Pulmonary artery endothelial cell (primary cell): ENCODE data around the gene ADAMTSL2. TPM values are rescaled to one million over a fixed set of nuclear protein-coding genes. Genes with fewer than 3 reads are reported as not detected.

Experiments
- DNase-seq: peaks from one replicate; pipeline ENCODE4 v3.0.0-alpha.2; 2011; ENCODE audit warnings: low read depth, low spot score
- total RNA-seq: library from RNA; depleted of rRNA; stranded (reverse); fragments of >200 nt; gene quantifications from 2 replicates; pipeline ENCODE4 v1.2.3, GENCODE V29; 2014

The ADAMTSL2 gene
- total RNA-seq, 1 donor from 2014 or later, result not detected

DNA sequence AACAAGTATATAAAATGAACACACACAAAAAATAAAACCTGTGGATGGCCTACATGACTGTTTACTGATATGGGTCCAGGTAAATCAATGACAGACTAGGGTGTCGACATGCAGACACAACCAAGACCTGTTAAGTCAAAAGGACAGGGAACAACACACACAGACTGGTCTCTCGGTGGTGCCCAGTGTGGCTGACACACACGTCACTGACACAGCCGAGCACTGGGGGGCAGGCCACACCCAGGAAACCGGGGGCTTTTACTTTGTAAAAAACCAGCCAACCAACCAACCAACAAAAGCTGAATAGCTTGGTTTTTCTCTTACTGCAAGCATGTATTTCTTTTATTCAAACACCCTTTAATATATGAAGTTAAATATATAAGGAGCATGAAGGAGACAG is 69.7 kb downstream of the ADAMTSL2 start:
- DNase-seq, result no peak

DNA sequence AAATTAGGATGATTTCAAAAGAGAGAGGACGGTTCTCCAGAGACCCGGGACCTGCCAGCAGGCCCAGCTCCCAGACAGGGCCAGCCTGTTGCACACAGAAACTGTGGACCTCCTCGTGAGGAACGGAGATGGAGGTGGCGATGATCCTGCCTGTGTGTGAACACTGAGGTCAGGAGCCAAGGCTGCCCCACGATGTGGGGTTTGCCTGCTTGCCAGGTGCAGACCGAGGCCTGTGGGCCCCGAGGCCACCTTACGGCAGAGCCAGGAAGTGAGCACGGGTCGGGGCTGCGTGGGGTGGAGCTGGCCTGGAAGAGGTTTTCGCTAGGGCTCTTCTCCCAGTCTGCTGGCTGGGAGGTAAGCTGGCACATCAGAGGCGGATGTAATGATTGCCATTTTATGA is 70.4 kb downstream of the ADAMTSL2 start:
- no peak for DNase-seq

DNA sequence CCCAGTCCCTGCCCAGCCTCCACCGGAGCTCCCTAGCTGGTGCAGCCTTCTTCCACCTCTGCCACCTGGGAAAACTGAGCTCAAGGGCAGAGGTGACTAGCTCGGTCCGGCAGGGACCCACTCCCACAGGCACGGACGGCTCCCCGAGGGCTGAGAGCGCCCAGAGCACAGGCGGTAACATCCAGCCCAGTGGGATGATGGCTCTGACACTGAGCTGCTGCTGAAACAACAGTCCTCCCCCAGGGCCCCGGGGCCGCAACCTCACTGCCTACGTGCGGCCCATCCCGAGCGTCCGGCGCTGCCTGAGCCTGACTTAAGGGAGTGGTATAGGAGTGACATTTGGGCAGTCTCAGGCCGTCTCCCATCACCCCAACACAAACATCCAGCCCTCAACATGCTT is 70.9 kb downstream of the ADAMTSL2 start:
- DNase-seq, result no peak

DNA sequence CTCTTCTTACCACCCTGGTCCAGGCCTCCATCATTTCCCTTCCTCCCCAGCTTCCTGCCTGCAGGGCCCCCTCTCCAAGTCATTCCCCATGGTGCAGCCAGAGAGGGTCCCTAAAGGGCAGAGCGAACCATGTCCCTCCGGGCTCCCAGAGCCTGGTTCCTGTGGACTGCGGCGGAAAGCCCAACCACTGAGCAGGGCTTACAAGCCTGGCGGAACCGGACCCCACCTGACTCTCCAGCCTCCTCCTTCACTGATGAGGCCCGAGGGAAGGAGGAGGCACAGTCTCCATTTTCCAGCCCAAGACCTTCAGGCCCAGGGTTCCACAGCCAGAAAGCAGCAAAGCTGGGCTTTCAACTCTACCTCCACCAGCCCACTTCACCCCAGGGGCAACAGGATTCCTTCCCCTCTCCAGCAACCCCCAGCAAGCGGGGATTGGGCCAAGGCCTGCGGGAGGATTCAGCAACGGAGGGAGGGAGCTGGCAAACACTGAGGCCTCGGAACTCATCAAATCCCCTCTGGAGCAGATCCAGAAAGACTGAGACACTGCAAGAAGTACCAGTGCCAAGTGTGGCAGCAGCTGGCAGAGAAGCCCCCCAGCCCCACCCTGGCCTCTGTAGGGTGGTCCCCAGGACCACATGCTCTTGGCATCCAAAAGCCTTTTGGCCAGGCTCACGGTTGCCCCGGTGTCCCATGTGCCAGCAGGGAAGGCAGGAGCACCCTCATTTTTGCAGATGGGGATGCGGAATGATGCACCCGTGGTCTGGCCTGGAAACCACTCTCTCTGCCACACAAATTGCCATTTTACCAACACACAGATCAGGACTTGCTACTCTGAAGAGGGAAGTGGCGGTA is 71.6 kb downstream of the ADAMTSL2 start:
- no peak for DNase-seq

DNA sequence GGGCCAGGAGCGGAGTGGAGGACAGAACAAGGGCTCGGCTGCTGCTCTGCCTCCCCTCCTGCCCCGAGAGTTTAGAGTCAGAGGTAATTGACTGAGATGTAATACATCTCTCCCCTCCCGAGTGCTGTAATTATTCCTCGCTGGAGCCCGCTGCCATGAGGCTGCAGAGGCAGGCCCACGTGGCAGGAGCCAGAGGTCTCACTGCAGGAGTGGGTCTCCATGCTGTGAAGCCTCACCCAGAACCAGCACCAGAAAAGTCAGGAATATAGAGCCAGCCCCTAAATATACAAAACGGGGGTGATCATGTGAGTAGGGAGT is 72.2 kb downstream of the ADAMTSL2 start:
- no peak for DNase-seq

DNA sequence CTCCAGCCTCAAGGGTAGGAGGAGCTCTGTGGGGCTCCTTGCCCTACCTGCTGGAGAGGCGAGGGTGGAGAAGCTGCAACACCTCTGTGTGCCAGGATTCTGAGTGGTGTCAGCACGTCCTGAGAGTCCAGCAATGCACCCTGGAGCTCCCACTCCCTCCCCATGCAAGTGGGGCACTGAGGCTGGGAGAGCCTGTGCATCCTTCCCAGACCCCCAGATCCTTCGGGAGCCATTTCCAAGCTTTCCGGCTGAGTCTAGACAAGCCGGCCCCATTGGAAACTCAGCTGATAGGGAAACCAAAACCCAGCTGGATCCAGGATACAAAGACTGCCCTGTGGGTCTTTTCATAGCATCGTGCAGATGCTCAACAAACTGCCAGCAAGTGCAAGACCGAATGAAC is 72.9 kb downstream of the ADAMTSL2 start:
- DNase-seq, result no peak

DNA sequence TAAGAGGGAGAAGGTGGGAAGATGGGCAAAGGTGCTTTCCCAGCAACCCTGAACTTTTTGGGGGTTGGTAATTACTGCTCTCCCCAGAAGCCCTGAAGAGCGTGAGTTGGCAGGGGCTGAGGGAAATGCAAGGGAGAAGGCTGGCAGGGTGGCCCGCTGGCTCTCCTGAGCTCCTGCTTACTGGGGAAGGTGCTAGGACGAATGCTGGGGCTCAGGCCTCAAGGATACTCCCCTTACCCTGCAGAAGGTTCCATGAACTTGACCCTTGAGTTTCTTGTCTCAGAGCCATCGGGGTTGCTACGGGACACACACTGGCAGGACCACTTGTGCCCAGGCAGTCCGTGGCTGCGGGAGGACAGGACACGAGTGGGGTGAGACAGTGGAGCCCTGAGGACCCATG is 73.5 kb downstream of the ADAMTSL2 start:
- DNase-seq, result no peak

DNA sequence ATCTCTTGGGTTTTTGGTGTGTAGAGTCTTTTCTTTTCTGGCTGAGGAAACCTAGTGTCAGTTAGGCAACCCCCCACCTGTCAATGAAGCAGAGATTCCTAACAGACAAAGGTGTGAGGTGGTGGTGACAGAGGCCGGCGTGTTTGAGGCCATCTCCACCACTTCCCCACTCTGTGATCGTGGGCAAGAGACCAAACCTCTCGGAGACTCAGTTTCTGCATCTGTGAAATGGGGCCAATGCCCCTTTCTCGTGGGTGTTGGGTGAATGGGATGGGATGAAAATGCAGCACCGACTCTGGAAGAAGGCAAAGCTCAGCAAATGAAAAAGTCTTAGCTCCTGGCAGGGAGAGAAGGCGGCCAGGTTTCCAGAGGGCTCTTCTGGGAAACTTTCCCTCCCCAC is 73.9 kb downstream of the ADAMTSL2 start:
- no peak for DNase-seq

DNA sequence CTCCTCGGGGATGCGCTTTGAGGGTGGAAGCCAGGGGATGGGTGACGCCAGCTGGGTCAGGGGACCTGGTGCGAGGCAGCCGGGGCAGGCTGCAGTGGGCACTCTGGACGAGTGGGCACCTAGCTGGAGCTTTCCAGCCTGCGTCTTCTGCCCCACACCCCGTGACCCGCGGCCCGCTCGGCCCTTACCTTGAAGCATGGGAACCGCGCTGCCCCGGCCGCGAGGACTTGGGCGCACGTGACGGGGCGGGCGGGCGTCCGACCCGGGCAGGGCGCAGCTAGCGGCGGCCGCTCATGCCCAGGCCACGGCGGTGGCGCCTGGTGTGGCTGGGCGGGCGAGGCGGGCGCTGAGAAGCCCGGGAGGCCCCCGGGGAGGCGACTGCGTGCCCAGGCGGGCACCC is 74.4 kb downstream of the ADAMTSL2 start:
- DNase-seq, result no peak

DNA sequence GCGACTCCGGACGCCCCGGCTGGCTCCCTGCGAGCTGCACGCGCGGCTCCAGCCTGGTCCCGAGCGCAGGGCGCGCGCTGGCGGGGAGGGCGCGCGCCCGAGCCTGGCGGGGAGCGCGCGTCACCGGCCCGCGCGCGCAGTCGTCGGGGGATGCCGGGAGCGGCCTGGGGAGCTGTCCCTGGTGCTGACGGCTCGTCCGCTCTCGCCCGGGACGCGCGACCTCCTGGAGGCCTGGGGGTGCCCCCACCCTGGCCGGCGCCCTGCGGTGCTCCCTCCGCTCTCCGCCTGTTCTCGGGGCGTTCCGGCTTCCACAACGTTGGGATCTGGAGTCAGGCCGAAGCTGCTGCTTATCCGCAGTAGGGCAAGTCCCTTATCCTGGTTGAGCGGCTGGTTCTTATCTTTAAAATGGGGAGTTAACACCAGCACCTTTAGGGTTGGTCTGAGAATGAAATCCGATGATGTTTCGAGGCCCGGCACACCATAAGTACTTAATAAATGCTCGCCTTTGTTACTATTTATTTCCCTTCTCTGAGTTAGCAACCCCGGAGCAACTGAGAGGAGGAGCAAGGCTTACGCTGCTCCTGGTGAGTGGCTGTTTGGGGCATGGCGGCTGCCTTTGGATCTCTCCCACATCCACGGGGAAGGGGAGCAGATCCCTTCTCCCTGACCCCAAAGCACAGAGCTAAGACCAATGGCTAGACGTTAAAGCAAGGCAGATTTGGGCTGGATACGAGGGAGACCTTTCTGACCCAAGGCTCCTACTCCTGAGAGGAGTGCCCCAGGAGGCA is 75.0 kb downstream of the ADAMTSL2 start, which contains the start of gene FAM163B:
FAM163B (minus strand) TSS at position 79 of the 788 bp plus-strand sequence. CDS start 29,166 bp downstream, outside the sequence.
- no peak for DNase-seq

DNA sequence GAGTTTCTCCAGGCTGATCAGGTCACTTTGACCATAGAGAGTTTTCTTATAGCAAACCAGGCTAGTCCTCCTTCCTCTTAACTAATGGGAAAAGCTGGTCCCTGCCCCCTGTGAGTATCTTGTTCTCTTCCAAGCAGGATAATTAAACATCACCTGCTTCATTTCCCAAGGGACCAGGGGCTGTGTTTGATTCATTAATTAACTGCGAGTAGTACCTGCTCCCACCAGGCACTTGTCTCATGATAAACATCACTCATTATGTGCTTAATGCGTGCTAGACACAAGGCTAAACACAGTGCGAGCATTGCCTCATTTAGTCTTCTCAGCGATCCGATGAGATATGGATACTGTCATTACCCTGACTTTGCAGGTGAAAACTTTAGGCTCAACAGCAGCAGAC is 76.3 kb downstream of the ADAMTSL2 start:
- no peak for DNase-seq

DNA sequence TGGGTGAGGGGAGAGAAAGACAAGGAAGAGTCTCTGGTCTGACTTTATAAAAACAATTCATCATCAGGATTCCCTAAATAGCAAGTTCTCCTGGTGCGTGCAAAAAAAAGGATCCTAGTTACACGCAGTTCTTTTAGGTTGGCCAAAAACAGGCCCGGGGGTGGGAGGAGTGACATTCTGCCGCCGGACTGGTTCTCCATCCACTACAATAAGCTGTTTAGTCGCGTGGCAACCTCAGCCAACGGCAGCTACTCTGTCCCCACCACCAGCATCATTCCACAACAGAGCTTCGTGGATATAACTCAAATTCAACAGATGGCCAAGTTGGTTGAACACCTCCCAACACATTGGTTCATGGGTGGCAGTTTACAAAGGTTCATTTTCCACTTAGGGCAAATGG is 77.5 kb downstream of the ADAMTSL2 start:
- no peak for DNase-seq

DNA sequence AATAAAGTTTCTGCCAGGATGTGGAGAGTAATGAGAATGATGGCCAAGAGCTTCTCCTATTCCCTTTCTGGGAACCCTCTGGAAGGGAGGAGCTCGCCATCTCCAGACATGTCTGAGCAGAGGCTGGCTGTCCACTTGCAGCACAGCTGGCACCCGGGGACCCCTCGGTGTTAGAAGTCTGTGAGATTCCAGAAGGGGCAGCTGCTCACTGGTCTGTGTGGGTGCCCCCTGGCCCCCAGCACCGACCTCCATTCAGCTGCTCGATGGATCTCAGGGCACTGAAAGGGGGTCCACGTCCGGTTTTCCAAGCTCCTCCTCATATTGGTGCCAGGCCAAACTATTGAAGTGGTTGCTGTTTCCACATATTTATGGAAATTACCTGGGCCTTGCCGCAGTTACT is 78.3 kb downstream of the ADAMTSL2 start:
- DNase-seq, result no peak

DNA sequence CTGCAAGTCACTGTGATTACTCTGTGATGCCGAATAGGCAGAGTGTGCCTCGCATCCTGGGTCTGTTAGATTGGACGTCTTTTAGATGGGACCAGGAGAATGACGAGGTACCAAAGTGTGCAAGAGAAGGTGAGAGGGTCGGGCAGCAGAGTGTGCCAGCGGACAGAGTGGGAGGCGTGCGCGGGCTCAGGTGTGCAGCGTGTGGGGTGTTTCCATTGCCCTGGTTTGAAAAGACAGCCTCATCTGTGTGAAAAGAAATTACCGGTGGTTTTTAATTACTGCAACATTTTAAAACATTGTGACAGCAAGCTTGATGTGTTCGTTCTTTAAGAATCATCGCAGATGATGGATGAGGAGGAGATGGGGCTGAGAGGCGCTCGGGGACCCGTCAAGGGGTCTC is 78.9 kb downstream of the ADAMTSL2 start:
- DNase-seq, result no peak

DNA sequence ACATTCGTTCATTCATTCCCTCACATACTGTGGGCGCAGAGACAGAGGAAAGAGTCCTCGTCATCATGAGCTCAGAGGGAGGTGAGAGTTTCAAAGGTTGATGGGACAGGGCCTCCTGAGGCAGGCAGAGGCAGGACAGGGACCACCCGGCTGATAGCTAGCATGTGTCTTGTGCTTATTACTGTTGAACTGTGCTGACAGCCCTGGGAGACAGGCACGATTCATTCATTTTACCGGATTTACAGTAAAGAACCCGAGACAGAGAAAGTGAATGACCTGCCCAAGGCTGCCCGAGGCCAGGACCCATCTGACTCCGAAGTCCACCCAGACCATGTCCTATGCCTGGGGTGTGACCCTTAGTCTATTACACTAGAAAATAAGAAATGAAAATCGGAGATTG is 79.6 kb downstream of the ADAMTSL2 start:
- DNase-seq, result no peak

DNA sequence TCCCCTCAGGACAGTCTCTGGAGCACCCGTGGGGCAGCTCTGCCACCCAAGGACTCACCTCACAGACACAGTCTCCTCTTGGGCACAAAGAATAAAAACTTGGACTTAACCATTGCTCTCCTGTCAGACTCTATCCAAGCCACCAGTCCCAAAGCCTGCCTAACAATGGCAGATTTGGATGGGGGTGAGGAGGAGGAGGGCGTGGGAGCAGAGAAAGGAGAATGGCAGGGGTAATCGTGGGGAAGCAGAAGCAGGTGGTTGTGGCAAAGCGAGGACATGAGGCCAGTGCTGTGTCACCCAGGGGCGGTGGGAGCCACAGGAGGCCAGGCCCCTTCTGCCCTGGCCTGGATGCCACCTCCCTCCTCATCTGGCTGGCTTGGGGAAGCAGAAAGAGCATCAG is 80.2 kb downstream of the ADAMTSL2 start:
- DNase-seq, result no peak

DNA sequence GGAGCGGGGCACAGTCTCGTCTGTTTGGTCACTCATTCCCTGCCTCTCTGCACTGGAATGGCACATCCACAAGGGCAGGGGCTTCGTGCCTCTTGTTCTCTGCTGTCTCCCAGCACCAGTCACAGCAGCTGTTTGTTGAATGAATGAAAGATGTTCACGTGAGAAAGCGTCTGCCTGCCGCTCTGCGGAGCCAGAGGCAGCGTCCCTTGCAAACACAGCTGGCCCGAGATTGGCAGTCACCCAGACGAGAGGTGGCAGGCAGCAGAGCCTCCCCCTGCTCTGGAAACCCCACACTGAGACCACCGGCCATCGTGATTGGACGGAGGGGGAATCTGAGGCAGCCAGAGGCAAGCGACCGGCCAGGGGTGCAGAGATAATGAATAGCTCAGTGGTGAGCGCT is 80.7 kb downstream of the ADAMTSL2 start:
- DNase-seq, result no peak

DNA sequence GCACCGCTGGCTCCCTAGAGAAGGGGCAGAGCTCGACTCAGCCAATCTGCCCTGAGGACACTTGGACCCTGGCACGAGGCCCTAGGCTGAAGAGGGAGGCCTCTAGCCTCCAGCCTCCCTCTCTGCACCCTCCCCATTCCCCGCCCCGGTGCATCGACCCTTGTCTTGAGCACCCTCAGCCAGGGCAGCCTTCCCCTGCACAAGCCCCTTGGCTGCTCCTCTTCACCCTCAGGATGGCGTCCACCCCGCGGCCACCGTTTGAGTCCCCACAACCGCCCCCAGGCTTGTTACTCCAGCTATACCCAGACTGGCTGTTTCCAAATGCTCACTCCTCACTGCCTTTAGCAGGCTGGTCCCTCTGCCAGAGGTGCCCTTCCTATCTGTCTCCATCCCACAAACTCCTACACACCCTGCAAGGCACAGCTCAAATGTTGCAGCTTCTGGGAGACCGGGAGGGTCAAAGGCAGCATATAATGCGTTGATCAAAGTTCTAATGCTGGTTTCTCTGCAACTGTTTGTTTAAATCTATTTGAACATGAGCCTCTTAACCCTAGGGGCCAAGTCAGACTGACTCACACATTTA is 81.2 kb downstream of the ADAMTSL2 start:
- DNase-seq, result no peak

DNA sequence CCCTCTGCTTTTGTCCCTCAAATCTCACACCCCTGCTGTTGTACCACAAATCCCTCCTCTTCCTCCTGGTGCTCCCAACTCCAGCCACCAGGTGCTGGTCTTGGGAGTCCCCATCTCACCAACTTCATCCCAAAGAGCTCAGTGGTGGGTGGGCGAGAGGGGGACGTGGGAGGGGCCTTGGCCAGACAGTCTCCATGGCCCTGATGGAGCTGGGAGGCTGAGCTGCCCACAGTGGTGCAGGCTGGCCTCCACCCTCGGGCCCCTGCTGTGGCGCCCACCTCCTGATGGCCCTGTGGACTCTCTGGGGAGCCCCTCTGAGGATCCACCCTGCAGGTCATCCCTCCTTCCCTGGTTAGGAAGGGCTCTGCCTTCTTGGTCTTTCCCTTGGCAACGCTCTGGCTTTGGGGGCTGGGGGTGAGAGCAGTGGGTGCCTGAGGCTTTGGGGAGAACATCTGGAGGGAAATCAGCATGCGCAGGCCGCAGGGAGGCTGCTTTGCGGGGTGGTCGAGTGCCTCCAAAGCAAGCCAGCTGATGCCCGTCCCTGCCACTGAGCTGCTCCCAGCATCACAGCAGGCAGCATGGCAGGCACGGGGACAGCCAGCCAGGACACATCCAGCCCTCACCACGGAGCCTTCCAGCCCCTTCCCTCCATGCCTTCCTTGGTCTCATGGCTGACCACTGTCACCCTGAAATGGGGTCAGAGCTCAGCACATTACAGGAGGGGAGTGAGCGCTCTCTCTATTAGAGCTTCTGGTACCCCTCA is 82.3 kb downstream of the ADAMTSL2 start:
- no peak for DNase-seq

DNA sequence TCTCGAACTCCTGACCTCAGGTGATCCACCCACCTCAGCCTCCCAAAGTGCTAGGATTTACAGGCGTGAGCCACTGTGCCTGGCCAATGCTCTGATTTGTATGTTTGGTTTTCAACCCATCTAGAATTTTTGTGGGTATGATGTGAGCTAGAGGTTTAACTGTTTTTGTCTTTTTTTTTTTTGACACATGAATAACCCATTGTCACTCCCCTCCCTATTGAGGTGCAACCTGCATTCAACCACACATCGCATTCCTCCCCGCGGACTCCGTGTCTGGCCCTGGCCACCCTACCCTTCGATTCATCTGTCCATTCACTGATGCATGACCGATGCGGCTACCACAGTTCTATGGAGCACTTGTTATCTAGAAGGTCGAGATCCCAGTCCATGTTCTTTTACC is 84.2 kb downstream of the ADAMTSL2 start:
- no peak for DNase-seq

DNA sequence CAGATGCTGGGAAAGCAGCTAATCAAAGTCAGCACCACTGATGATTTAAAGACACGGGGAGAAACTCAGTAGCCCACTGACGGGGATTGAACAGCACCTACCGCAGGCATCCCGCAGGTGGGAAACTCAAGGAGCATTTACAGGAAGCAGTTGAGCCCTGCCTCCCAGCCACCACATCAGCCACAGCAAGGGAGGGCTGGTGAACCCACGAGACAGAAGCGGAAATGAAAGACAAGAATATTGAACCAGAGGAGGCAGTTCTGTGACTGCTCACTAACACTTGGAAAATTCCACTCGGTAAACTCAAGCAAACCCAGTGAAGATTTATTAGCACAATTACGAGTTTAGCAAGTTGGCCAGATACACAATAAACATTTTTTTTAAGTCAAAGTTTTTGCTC is 85.3 kb downstream of the ADAMTSL2 start:
- DNase-seq, result no peak
